ENCODE measurements around the gene LOXHD1.

LOXHD1 gene

GRCh38 chr18:46427216-46427995 lies 229.6 kb downstream of the LOXHD1 start:
- no peaks in the 10 kb centered on the region for H3K36me3 ChIP-seq (ENCODE audit: control insufficient read depth in 2 of 2, insufficient read depth in 2 of 2, low read length in 2 of 2)
- no peak overlapping the region for H3K27ac ChIP-seq (ENCODE audit: low read depth in 2 of 2, low read length in 2 of 2)
- H3K4me3 ChIP-seq (ENCODE audit: low read length in 2 of 2) = no peak overlapping the region
- H3K9me3 ChIP-seq (ENCODE audit: control insufficient read depth in 2 of 2, low read length in 2 of 2) = no peaks in the 10 kb centered on the region
- no peaks in the 10 kb centered on the region for H3K27me3 ChIP-seq (ENCODE audit: control insufficient read depth in 2 of 2, insufficient read depth in 2 of 2, low read length in 2 of 2)
- H3K4me1 ChIP-seq (ENCODE audit: control insufficient read depth in 2 of 2, insufficient read depth in 2 of 2, low read length in 2 of 2) = no peaks in the 10 kb centered on the region
- no peak overlapping the region for H3K9ac ChIP-seq (ENCODE audit: low read depth in 1 of 2, low read length in 2 of 2)

All from mucosa of rectum (tissue), 2 donors.